Breast epithelium (tissue), 4 donors: ENCODE data around the gene IL36B. TPM values are rescaled to one million over a fixed set of nuclear protein-coding genes. Genes with fewer than 3 reads are reported as not detected.

Experiments used
- DNase-seq, 2 donors: peaks; one replicate each; pipeline ENCODE4 v3.0.0-alpha.2; 2019; ENCODE audit warnings: low spot score in 2 of 2
- H3K27ac ChIP-seq, 2 donors: fragments of 200-600 bp; sonication (generic) in 1 of 2; one replicate each; pipeline ENCODE4 v1.5.1; 2016 to 2019; ENCODE audit warnings: mild to moderate bottlenecking in 1 of 2
- H3K27me3 ChIP-seq, 2 donors: fragments of 200-600 bp; sonication (generic) in 1 of 2; one replicate each; pipeline versions ENCODE4 v1.5.1 to v1.6.0; 2017 to 2019; ENCODE audit warnings: control low read depth in 1 of 2, mild to moderate bottlenecking in 1 of 2
- H3K36me3 ChIP-seq: fragments of 200-600 bp; one replicate; pipeline ENCODE4 v1.5.1; 2019
- H3K4me1 ChIP-seq, 2 donors: fragments of 200-600 bp; sonication (generic); one replicate each; pipeline ENCODE4 v1.5.1; 2016 to 2019; ENCODE audit warnings: control low read depth in 1 of 2
- H3K4me3 ChIP-seq, 3 donors: fragments of 200-600 bp; sonication (generic); 1 replicate in 2 of 3; 2 replicates in 1 of 3; pipeline ENCODE4 v1.5.1; 2016 to 2019; ENCODE audit warnings: mild to moderate bottlenecking in 3 of 3, moderate library complexity in 2 of 3
- H3K9me3 ChIP-seq, 2 donors: fragments of 200-600 bp; sonication (generic) in 1 of 2; one replicate each; pipeline ENCODE4 v1.5.1; 2016 to 2019; ENCODE audit warnings: control low read depth in 1 of 2
- CTCF ChIP-seq, 3 donors: fragments of 450-650 bp; IDR thresholded peaks; one replicate each; pipeline ENCODE4 v1.5.1; 2016 to 2017; ENCODE audit warnings: antibody characterized with exemption in 3 of 3, mild to moderate bottlenecking in 3 of 3, moderate library complexity in 3 of 3
- POLR2A ChIP-seq: fragments of 450-650 bp; IDR thresholded peaks from one replicate; pipeline ENCODE4 v1.6.1; 2016; ENCODE audit warnings: antibody characterized with exemption, mild to moderate bottlenecking, moderate library complexity
- POLR2AphosphoS5 ChIP-seq, 3 donors: sonication (generic); formaldehyde crosslinking; IDR thresholded peaks; one replicate each; pipeline ENCODE4 v1.6.1; 2017; ENCODE audit warnings: antibody characterized with exemption in 3 of 3
- intact Hi-C: fragments of 100-400 bp; cut with DNase I; formaldehyde crosslinking; loops from one replicate; pipeline ENCODE4 v1.15.1; 2023; ENCODE audit warnings: low total_unique reads
- total RNA-seq, 3 donors: library from RNA; depleted of rRNA; stranded (reverse); fragments of >200 nt; gene quantifications; one replicate each; pipeline ENCODE4 v1.1.0, GENCODE V29; 2016

Gene IL36B
- total RNA-seq, 3 donors from 2014 or later = not detected

- Histone ChIP-seq H3K4me1 (no peaks in the 10 kb centered on the region), H3K4me3 (no peak overlapping the region), H3K27ac (no peak overlapping the region), H3K27me3 (no peaks in the 10 kb centered on the region), H3K9me3 (no peaks in the 10 kb centered on the region), H3K36me3 (no peaks in the 10 kb centered on the region)
- TF ChIP-seq POLR2A (no peak), CTCF (IDR thresholded peaks at IDR 0.05) (no peak), POLR2AphosphoS5 (IDR thresholded peaks at IDR 0.05) (no peak)
- intact Hi-C loops = no loop called here
- DNase-seq = no peak
Observed at GRCh38 chr2:113015655-113016054, 37.0 kb downstream of the IL36B start.

- DNase-seq = no peak
- TF ChIP-seq POLR2AphosphoS5 (IDR thresholded peaks at IDR 0.05) (no peak), POLR2A (no peak), CTCF (IDR thresholded peaks at IDR 0.05) (no peak)
- intact Hi-C loops = no loop called here
- H3K4me3 ChIP-seq = no peak overlapping the region
- H3K4me1 ChIP-seq = no peaks in the 10 kb centered on the region
- H3K9me3 ChIP-seq = no peaks in the 10 kb centered on the region
- H3K27me3 ChIP-seq = no peaks in the 10 kb centered on the region
- no peaks in the 10 kb centered on the region for H3K36me3 ChIP-seq
- no peak overlapping the region for H3K27ac ChIP-seq
Observed at GRCh38 chr2:113015042-113015441, 37.6 kb downstream of the IL36B start.

- TF ChIP-seq POLR2AphosphoS5 (IDR thresholded peaks at IDR 0.05) (no peak), CTCF (IDR thresholded peaks at IDR 0.05) (no peak), POLR2A (no peak)
- intact Hi-C loops = no loop called here
Observed at GRCh38 chr2:113014067-113014466, 38.6 kb downstream of the IL36B start.

GRCh38 chr2:113013336-113013661 lies 39.4 kb downstream of the IL36B start:
- Histone ChIP-seq H3K4me3 (no peak overlapping the region), H3K27me3 (no peaks in the 10 kb centered on the region), H3K9me3 (no peaks in the 10 kb centered on the region), H3K27ac (no peak overlapping the region), H3K36me3 (no peaks in the 10 kb centered on the region), H3K4me1 (no peaks in the 10 kb centered on the region)
- intact Hi-C loops = no loop called here
- no peak for DNase-seq
- TF ChIP-seq POLR2AphosphoS5 (IDR thresholded peaks at IDR 0.05) (no peak), CTCF (IDR thresholded peaks at IDR 0.05) (no peak), POLR2A (no peak)

More at GRCh38 chr2:113014067-113014466, 38.6 kb downstream of the IL36B start:
- DNase-seq = no peak
- Histone ChIP-seq H3K27ac (no peak overlapping the region), H3K9me3 (no peaks in the 10 kb centered on the region), H3K27me3 (no peaks in the 10 kb centered on the region), H3K4me1 (no peaks in the 10 kb centered on the region), H3K36me3 (no peaks in the 10 kb centered on the region), H3K4me3 (no peak overlapping the region)

- Histone ChIP-seq H3K4me3 (no peak overlapping the region), H3K27ac (no peak overlapping the region), H3K36me3 (no peaks in the 10 kb centered on the region), H3K4me1 (no peaks in the 10 kb centered on the region), H3K9me3 (no peaks in the 10 kb centered on the region), H3K27me3 (no peaks in the 10 kb centered on the region)
- no peak for TF ChIP-seq CTCF (IDR thresholded peaks at IDR 0.05)
- TF ChIP-seq POLR2A = no peak
- TF ChIP-seq POLR2AphosphoS5 (IDR thresholded peaks at IDR 0.05) = no peak
- no peak for DNase-seq
- intact Hi-C loops = no loop called here
Observed at GRCh38 chr2:113012436-113013335, 40.0 kb downstream of the IL36B start.
